ENCODE results near the gene HDGF.

HDGF gene

GRCh38 chr1:156703336-156703735 is 48.1 kb downstream of the HDGF start:
- no peak overlapping the region for H3K4me3 ChIP-seq (ENCODE audit: low read depth, low read length)
- TF ChIP-seq, protein P1, sequence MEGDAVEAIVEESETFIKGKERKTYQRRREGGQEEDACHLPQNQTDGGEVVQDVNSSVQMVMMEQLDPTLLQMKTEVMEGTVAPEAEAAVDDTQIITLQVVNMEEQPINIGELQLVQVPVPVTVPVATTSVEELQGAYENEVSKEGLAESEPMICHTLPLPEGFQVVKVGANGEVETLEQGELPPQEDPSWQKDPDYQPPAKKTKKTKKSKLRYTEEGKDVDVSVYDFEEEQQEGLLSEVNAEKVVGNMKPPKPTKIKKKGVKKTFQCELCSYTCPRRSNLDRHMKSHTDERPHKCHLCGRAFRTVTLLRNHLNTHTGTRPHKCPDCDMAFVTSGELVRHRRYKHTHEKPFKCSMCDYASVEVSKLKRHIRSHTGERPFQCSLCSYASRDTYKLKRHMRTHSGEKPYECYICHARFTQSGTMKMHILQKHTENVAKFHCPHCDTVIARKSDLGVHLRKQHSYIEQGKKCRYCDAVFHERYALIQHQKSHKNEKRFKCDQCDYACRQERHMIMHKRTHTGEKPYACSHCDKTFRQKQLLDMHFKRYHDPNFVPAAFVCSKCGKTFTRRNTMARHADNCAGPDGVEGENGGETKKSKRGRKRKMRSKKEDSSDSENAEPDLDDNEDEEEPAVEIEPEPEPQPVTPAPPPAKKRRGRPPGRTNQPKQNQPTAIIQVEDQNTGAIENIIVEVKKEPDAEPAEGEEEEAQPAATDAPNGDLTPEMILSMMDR (IDR thresholded peaks at IDR 0.05; ENCODE audit: low read depth, low read length) = no peak
- DNase-seq (ENCODE audit: low read depth, low spot score) = no peak
- in situ Hi-C loops (cut with HindIII; ENCODE audit: low sequenced_read_pairs) = no loop called here

- in situ Hi-C loops (cut with HindIII; ENCODE audit: low sequenced_read_pairs) = no loop called here
- TF ChIP-seq, protein P1 (IDR thresholded peaks at IDR 0.05; ENCODE audit: low read depth, low read length) = no peak
- H3K4me3 ChIP-seq (ENCODE audit: low read depth, low read length) = no peak overlapping the region
- no peak for DNase-seq (ENCODE audit: low read depth, low spot score)
Measured at GRCh38 chr1:156700736-156701531, 50.5 kb downstream of the HDGF start.

DNA sequence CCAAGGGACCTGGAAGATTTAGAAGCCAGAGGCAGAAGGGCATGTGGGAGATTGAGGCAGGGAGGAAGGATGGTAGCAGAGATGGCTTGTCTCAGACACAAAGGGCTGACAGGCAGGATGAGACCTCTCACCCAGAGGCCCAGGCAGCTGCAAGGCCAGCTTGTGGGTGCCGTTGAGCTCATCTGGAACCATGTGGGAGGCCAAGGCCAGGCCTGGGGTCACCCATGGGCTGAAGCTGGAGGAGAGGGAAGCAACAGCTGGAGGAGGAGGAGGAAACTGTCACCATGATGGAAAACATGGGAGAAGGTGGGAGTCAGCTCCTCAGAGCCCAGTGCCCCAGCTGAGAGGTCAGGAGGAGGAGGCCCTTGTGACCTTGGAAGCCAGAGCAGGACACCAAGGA is 52.5 kb downstream of the HDGF start:
- in situ Hi-C loops (cut with HindIII; ENCODE audit: low sequenced_read_pairs) = no loop called here
- no peak for DNase-seq (ENCODE audit: low read depth, low spot score)
- TF ChIP-seq, protein P1 (IDR thresholded peaks at IDR 0.05; ENCODE audit: low read depth, low read length) = no peak
- H3K4me3 ChIP-seq (ENCODE audit: low read depth, low read length) = no peak overlapping the region

- TF ChIP-seq, protein P1 (IDR thresholded peaks at IDR 0.05; ENCODE audit: low read depth, low read length) = no peak
- in situ Hi-C loops (cut with HindIII; ENCODE audit: low sequenced_read_pairs) = no loop called here
- DNase-seq (ENCODE audit: low read depth, low spot score) = no peak
- no peak overlapping the region for H3K4me3 ChIP-seq (ENCODE audit: low read depth, low read length)
Measured at GRCh38 chr1:156697481-156697880, 54.0 kb downstream of the HDGF start.

DNA sequence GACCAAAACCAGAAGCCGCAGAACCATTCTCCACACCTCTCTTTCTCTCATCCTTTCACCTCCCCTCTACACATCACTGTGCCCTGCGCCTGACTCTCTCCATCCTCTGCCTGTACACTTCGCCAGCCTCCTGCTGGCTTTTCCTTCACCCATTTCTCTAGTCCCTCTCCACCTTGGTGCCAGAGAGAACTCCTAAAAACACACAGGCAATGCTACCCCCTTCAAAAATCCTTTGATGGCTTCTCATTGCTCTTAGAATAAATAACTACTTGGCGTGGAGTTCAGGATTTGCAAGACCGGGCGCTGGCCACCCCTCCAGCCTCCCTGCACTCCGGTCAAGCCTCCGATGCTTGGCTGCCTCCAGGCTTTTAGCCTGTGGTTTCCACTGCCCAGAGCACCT is 54.7 kb downstream of the HDGF start:
- in situ Hi-C loops (cut with HindIII; ENCODE audit: low sequenced_read_pairs) = no loop called here
- DNase-seq (ENCODE audit: low read depth, low spot score) = no peak
- TF ChIP-seq, protein P1 (IDR thresholded peaks at IDR 0.05; ENCODE audit: low read depth, low read length) = no peak
- no peak overlapping the region for H3K4me3 ChIP-seq (ENCODE audit: low read depth, low read length)

GRCh38 chr1:156694690-156694962 is 56.8 kb downstream of the HDGF start:
- in situ Hi-C loops (cut with HindIII; ENCODE audit: low sequenced_read_pairs) = no loop called here
- no peak for DNase-seq (ENCODE audit: low read depth, low spot score)
- no peak overlapping the region for H3K4me3 ChIP-seq (ENCODE audit: low read depth, low read length)
- TF ChIP-seq, protein P1 (IDR thresholded peaks at IDR 0.05; ENCODE audit: low read depth, low read length) = no peak

All from astrocyte of the spinal cord (primary cell).